ENCODE measurements around the gene PXK.

DNA sequence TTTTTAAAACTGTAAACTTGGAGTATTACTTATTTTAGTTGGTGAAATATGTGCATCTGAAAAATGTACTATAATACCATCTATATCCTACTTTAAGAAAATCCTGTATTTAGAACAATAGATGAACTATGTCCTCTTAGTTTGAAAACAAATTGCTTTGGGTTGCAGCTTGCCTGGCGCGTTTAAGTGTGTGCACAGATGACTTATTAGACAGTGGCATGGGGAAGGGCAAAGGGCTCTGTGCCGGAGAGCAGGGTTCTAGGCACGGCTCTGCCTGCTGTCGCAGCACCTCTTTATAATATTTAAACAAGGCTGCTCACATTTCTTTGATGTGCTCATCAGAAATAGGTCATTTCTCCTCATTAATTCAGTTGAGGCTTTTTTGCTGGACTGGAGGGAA is 10.0 kb downstream of the PXK start:
- no peak for TF ChIP-seq POLR2AphosphoS5 (IDR thresholded peaks at IDR 0.05; ENCODE audit: borderline replicate concordance, low read depth, low read length)
- TF ChIP-seq EZH2 (IDR thresholded peaks at IDR 0.05), result no peak

Data from SK-N-MC (cell line).